ENCODE data around the gene MARCHF11.

DNA sequence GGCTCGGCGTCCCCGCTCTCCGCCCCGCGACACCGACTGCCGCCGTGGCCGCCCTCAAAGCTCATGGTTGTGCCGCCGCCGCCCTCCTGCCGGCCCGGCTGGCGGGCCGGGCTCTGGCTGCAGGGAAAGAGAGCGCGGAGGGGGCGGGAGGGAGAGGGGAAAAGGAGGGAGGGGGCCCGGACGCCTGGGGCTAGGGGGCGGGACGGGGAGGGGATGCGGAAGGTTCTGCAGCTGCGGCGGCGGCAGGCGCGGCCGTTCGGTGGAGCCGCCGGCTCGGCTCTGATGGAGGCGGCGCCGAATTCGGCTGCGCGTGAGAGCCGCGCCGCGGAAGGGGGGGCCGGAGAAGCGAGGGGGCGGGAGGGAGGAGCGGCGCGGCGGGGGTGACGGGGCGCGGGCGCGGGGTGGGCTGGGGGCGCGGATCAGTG is at the start of gene MARCHF11:
- TF ChIP-seq, protein P1, sequence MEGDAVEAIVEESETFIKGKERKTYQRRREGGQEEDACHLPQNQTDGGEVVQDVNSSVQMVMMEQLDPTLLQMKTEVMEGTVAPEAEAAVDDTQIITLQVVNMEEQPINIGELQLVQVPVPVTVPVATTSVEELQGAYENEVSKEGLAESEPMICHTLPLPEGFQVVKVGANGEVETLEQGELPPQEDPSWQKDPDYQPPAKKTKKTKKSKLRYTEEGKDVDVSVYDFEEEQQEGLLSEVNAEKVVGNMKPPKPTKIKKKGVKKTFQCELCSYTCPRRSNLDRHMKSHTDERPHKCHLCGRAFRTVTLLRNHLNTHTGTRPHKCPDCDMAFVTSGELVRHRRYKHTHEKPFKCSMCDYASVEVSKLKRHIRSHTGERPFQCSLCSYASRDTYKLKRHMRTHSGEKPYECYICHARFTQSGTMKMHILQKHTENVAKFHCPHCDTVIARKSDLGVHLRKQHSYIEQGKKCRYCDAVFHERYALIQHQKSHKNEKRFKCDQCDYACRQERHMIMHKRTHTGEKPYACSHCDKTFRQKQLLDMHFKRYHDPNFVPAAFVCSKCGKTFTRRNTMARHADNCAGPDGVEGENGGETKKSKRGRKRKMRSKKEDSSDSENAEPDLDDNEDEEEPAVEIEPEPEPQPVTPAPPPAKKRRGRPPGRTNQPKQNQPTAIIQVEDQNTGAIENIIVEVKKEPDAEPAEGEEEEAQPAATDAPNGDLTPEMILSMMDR (IDR thresholded peaks at IDR 0.05; ENCODE audit: low read length), result no peak
- no peak for TF ChIP-seq EZH2 (optimal IDR thresholded peaks at IDR 0.05; ENCODE audit: low read depth, low read length)

All from MM.1S (cell line).